Subcutaneous adipose tissue (tissue), 4 donors: ENCODE measurements around the gene SLC6A7. TPM values are rescaled to one million over a fixed set of nuclear protein-coding genes. Genes with fewer than 3 reads are reported as not detected.

Experiments
- total RNA-seq, 4 donors: library from RNA; depleted of rRNA; stranded (reverse); fragments of >200 nt; gene quantifications; one replicate each; pipeline ENCODE4 v1.1.0, GENCODE V29; 2016
- TF ChIP-seq, protein P1 (sequence below): fragments of 450-650 bp; IDR thresholded peaks from one replicate; pipeline ENCODE4 v1.5.1; 2016; ENCODE audit warnings: low read depth, mild to moderate bottlenecking, control low read depth, antibody characterized with exemption, moderate library complexity

The SLC6A7 gene
- total RNA-seq, 4 donors from 2014 or later: 0.17 TPM; not detected in 3

- TF ChIP-seq, protein P1, sequence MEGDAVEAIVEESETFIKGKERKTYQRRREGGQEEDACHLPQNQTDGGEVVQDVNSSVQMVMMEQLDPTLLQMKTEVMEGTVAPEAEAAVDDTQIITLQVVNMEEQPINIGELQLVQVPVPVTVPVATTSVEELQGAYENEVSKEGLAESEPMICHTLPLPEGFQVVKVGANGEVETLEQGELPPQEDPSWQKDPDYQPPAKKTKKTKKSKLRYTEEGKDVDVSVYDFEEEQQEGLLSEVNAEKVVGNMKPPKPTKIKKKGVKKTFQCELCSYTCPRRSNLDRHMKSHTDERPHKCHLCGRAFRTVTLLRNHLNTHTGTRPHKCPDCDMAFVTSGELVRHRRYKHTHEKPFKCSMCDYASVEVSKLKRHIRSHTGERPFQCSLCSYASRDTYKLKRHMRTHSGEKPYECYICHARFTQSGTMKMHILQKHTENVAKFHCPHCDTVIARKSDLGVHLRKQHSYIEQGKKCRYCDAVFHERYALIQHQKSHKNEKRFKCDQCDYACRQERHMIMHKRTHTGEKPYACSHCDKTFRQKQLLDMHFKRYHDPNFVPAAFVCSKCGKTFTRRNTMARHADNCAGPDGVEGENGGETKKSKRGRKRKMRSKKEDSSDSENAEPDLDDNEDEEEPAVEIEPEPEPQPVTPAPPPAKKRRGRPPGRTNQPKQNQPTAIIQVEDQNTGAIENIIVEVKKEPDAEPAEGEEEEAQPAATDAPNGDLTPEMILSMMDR: no peak
These were observed 26.8 kb upstream of the SLC6A7 start for GRCh38 chr5:150163035-150163434.

DNA sequence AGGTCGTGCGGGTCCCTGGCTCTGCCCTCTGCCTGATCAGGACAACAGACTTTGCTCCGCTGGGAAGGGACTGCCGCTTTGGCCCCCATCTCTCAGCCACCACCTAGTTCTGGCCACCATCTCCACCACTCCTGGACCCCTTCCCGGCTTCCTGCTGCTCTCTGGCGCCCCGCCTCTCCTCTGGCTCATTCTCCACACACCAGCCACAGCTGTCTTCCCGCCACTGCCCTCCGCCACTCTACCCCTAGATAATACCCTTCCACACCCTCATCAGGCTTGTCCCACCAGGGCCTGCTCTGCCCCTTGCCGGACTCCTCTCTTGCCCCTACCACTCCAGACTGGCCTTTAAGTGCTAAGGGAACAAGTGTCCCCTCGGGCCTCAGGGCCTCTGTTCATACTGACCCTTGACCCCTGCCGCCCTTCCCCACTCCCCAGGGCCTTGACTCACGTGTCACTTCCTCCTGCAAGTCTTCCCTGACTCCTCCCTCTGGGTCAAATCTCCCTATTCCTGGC is 26.3 kb upstream of the SLC6A7 start:
- TF ChIP-seq, protein P1: no peak

DNA sequence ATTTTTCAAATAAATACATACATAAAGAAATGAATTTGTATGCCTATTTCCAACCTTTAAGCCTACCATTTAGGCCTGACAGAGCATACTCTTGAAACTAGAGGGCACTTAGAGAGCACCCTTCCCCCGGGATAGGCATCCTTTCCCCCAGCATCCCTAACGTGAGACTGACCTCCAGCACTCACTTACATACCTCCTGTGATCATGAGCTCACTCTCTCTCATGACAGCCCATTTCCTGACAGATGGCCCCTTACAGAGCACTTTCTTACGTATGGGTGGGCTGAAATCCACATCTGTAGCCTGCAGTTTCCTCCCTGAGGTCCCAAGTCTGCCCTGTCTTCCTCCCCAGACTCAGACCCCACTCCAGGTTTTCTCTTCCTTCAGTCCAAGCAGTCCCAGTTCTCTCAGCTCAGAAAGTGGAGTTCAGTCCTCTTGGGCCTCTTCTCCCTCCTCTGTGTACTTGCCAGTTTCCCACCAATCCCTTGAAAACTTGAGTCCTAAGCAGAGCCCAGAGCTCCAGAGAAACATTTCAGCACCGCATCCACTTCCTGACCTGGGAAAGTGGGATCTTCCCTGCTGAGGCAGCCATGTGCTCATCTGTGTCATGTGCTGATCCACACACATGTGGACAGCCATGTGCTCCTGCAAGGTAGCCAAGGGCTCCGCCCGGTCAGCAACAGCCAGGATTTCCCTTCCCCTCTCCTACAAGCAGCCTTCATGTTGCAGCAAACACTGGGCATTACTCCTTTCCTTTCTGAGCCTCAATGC is 25.5 kb upstream of the SLC6A7 start:
- TF ChIP-seq, protein P1: no peak

GRCh38 chr5:150166037-150166649 is 23.7 kb upstream of the SLC6A7 start:
- TF ChIP-seq, protein P1: no peak

GRCh38 chr5:150166650-150167511 is 23.0 kb upstream of the SLC6A7 start, which contains the start of gene CDX1:
CDX1 (plus strand) TSS chr5:150166778; CDS start chr5:150166877, 99 bp downstream.
- TF ChIP-seq, protein P1: no peak

DNA sequence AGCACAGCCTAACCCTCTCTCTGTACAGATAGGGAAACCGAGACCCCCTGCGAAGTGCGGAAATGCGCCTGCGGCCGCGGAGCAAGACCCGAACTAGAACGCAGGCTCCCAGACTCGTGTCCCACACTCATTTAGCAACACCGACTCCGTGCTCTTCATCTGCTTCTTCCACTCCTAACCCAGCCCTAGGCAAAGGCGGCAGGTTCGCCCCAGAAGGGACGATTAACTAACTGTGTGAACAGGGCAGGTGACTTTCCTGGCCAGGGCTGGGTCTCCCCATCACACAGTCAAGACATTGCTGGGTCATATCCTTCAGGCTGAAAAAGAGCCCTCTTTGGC is 22.4 kb upstream of the SLC6A7 start:
- TF ChIP-seq, protein P1: no peak

GRCh38 chr5:150167908-150168307 is 22.0 kb upstream of the SLC6A7 start:
- TF ChIP-seq, protein P1: no peak
